Measurements from ENCODE around the gene PPP1CB. TPM values are rescaled to one million over a fixed set of nuclear protein-coding genes. Genes with fewer than 3 reads are reported as not detected.
A peak's percentile ranks its signal among the peaks of the same experiment; 100 is the strongest.

PPP1CB gene
- polyA plus RNA-seq, 1 experiment = 159 TPM

- CTCF ChIA-PET = interaction anchor here (0.6 to 1.9 kb wide), 4 partner anchors 13 to 1088 kb away, joined by 3 to 6 read pairs (median 4); no protein-coding TSS in a partner anchor
- DNase-seq (ENCODE audit: low read depth, low spot score) = no peak
- Histone ChIP-seq H3K4me3 (ENCODE audit: low read depth, low read length) (no peak overlapping the region), H3K27me3 (ENCODE audit: control insufficient read depth, insufficient read depth, low read length) (no peaks in the 10 kb centered on the region), H3K9me3 (ENCODE audit: control insufficient read depth, insufficient read depth, low read length) (no peaks in the 10 kb centered on the region), H3K27ac (ENCODE audit: low read depth, low read length) (no peak overlapping the region)
- TF ChIP-seq CTCF (IDR thresholded peaks at IDR 0.05; ENCODE audit: low read depth, low read length) = no peak
- POLR2A ChIA-PET = no interaction called here
These were observed 84.2 kb downstream of the PPP1CB start for GRCh38 chr2:28835781-28836180.

GRCh38 chr2:28838971-28839370, 87.3 kb downstream of the PPP1CB start:
- Histone ChIP-seq H3K4me3 (ENCODE audit: low read depth, low read length) (no peak overlapping the region), H3K9me3 (ENCODE audit: control insufficient read depth, insufficient read depth, low read length) (no peaks in the 10 kb centered on the region), H3K27me3 (ENCODE audit: control insufficient read depth, insufficient read depth, low read length) (no peaks in the 10 kb centered on the region), H3K27ac (ENCODE audit: low read depth, low read length) (no peak overlapping the region)
- no peak for TF ChIP-seq CTCF (IDR thresholded peaks at IDR 0.05; ENCODE audit: low read depth, low read length)
- POLR2A ChIA-PET = interaction anchor here (0.6 kb wide), 1 partner anchor 15 kb away, joined by 6 read pairs; no protein-coding TSS in a partner anchor
- no peak for DNase-seq (ENCODE audit: low read depth, low spot score)
- CTCF ChIA-PET = no interaction called here

GRCh38 chr2:28842042-28842441, 90.4 kb downstream of the PPP1CB start:
- H3K27ac ChIP-seq (ENCODE audit: low read depth, low read length) = peak overlapping the region; percentile 0
- CTCF ChIA-PET = no interaction called here

More at GRCh38 chr2:28842042-28842441, 90.4 kb downstream of the PPP1CB start:
- POLR2A ChIA-PET = interaction anchor here (0.6 kb wide), 1 partner anchor 15 kb away, joined by 11 read pairs; no protein-coding TSS in a partner anchor
- Histone ChIP-seq H3K27me3 (ENCODE audit: control insufficient read depth, insufficient read depth, low read length) (no peaks in the 10 kb centered on the region), H3K4me3 (ENCODE audit: low read depth, low read length) (no peak overlapping the region), H3K9me3 (ENCODE audit: control insufficient read depth, insufficient read depth, low read length) (no peaks in the 10 kb centered on the region)
- TF ChIP-seq CTCF (IDR thresholded peaks at IDR 0.05; ENCODE audit: low read depth, low read length) = no peak
- no peak for DNase-seq (ENCODE audit: low read depth, low spot score)

Other genes with a start within 250 kb of the PPP1CB start
- 0.07 and 0.22 TPM in 2 replicates for gene SPDYA, start 59.0 kb downstream of the PPP1CB start, polyA plus RNA-seq (2011; rRNA removed)
- gene TRMT61B, start 118.5 kb downstream of the PPP1CB start, polyA plus RNA-seq (2011; rRNA removed) = 10.5 and 16.8 TPM in 2 replicates
- gene WDR43, start 142.8 kb downstream of the PPP1CB start, polyA plus RNA-seq (2011; rRNA removed) = 67.2 and 95.5 TPM in 2 replicates
- gene TOGARAM2, start 229.5 kb downstream of the PPP1CB start, polyA plus RNA-seq (2011; rRNA removed) = 0.30 and 0.42 TPM in 2 replicates